ENCODE measurements around the gene MASTL.

MASTL gene

GRCh38 chr10:27155066-27155754 is at the start of gene MASTL:
Gene MASTL (plus strand): TSS chr10:27155352. CDS start chr10:27155427, 75 bp downstream.
- POLR2A ChIA-PET: interaction anchor here (0.7 to 1.1 kb wide), 3 partner anchors 17 to 55 kb away, joined by 5 read pairs; partner anchors contain the start of gene ANKRD26
- no peak for TF ChIP-seq NFRKB (IDR thresholded peaks at IDR 0.05)
- TF ChIP-seq L3MBTL2 (conservative IDR thresholded peaks at IDR 0.05): peak; percentile 64
- CTCF ChIA-PET: interaction anchor here (0.9 kb wide), 1 partner anchor 18 kb away, joined by 3 read pairs; no protein-coding TSS in a partner anchor
- DNase-seq (ENCODE audit: extremely low spot score): peak; percentile 77

- CTCF ChIA-PET: no interaction called here
- DNase-seq (ENCODE audit: extremely low spot score): no peak
- TF ChIP-seq ARNT (IDR thresholded peaks at IDR 0.05) (no peak), SP1 (IDR thresholded peaks at IDR 0.05) (no peak), ELF4 (IDR thresholded peaks at IDR 0.05) (no peak), BHLHE40 (IDR thresholded peaks at IDR 0.05; ENCODE audit: borderline replicate concordance) (no peak), FOXM1 (IDR thresholded peaks at IDR 0.05; ENCODE audit: borderline replicate concordance) (no peak), ZNF384 (IDR thresholded peaks at IDR 0.05) (no peak), NFRKB (IDR thresholded peaks at IDR 0.05) (no peak), CTBP1 (IDR thresholded peaks at IDR 0.05; ENCODE audit: borderline replicate concordance) (no peak), SUZ12 (IDR thresholded peaks at IDR 0.05) (no peak), LEF1 (IDR thresholded peaks at IDR 0.05; ENCODE audit: borderline replicate concordance) (no peak), FOXK2 (IDR thresholded peaks at IDR 0.05) (no peak), PKNOX1 (IDR thresholded peaks at IDR 0.05) (no peak), L3MBTL2 (conservative IDR thresholded peaks at IDR 0.05) (no peak), TARDBP (IDR thresholded peaks at IDR 0.05) (no peak), FOXA1 (IDR thresholded peaks at IDR 0.05) (no peak), HDGF (IDR thresholded peaks at IDR 0.05; ENCODE audit: borderline replicate concordance) (no peak)
- POLR2A ChIA-PET: no interaction called here
Measured at GRCh38 chr10:27108165-27108564, 47.0 kb upstream of the MASTL start.

GRCh38 chr10:27134371-27134770 is 20.8 kb upstream of the MASTL start:
- ChIA-PET CTCF (no interaction called here), POLR2A (no interaction called here)
- TF ChIP-seq L3MBTL2 (conservative IDR thresholded peaks at IDR 0.05): no peak
- no peak for TF ChIP-seq PKNOX1 (IDR thresholded peaks at IDR 0.05)
- TF ChIP-seq FOXM1 (IDR thresholded peaks at IDR 0.05; ENCODE audit: borderline replicate concordance): no peak
- TF ChIP-seq SUZ12 (IDR thresholded peaks at IDR 0.05): no peak
- TF ChIP-seq NFRKB (IDR thresholded peaks at IDR 0.05): no peak
- no peak for TF ChIP-seq CTBP1 (IDR thresholded peaks at IDR 0.05; ENCODE audit: borderline replicate concordance)
- TF ChIP-seq SP1 (IDR thresholded peaks at IDR 0.05): no peak
- no peak for TF ChIP-seq FOXK2 (IDR thresholded peaks at IDR 0.05)
- TF ChIP-seq ELF4 (IDR thresholded peaks at IDR 0.05): no peak
- no peak for TF ChIP-seq BHLHE40 (IDR thresholded peaks at IDR 0.05; ENCODE audit: borderline replicate concordance)
- no peak for TF ChIP-seq LEF1 (IDR thresholded peaks at IDR 0.05; ENCODE audit: borderline replicate concordance)
- TF ChIP-seq FOXA1 (IDR thresholded peaks at IDR 0.05): no peak
- DNase-seq (ENCODE audit: extremely low spot score): no peak

GRCh38 chr10:27138277-27138676 is 16.9 kb upstream of the MASTL start:
- ChIA-PET CTCF (no interaction called here), POLR2A (no interaction called here)
- DNase-seq (ENCODE audit: extremely low spot score): no peak
- TF ChIP-seq NFRKB (IDR thresholded peaks at IDR 0.05) (no peak), FOXM1 (IDR thresholded peaks at IDR 0.05; ENCODE audit: borderline replicate concordance) (no peak), HDGF (IDR thresholded peaks at IDR 0.05; ENCODE audit: borderline replicate concordance) (no peak), TARDBP (IDR thresholded peaks at IDR 0.05) (no peak), ELF4 (IDR thresholded peaks at IDR 0.05) (no peak), CTBP1 (IDR thresholded peaks at IDR 0.05; ENCODE audit: borderline replicate concordance) (no peak), SP1 (IDR thresholded peaks at IDR 0.05) (no peak), PKNOX1 (IDR thresholded peaks at IDR 0.05) (no peak), ARNT (IDR thresholded peaks at IDR 0.05) (no peak), LEF1 (IDR thresholded peaks at IDR 0.05; ENCODE audit: borderline replicate concordance) (no peak), ZNF384 (IDR thresholded peaks at IDR 0.05) (no peak), BHLHE40 (IDR thresholded peaks at IDR 0.05; ENCODE audit: borderline replicate concordance) (no peak)

- ChIA-PET POLR2A (interaction anchor here (2.6 kb wide), 1 partner anchor 10 kb away, joined by 12 read pairs; the partner anchor contains the start of gene YME1L1), CTCF (interaction anchor here (1.1 kb wide), 1 partner anchor 11 kb away, joined by 3 read pairs; the partner anchor contains the start of gene YME1L1)
- TF ChIP-seq L3MBTL2 (conservative IDR thresholded peaks at IDR 0.05) (no peak), ELF4 (IDR thresholded peaks at IDR 0.05) (no peak), SUZ12 (IDR thresholded peaks at IDR 0.05) (no peak), LEF1 (IDR thresholded peaks at IDR 0.05; ENCODE audit: borderline replicate concordance) (no peak), NFRKB (IDR thresholded peaks at IDR 0.05) (no peak), FOXA1 (IDR thresholded peaks at IDR 0.05) (no peak), TARDBP (IDR thresholded peaks at IDR 0.05) (no peak), ZNF384 (IDR thresholded peaks at IDR 0.05) (no peak), SP1 (IDR thresholded peaks at IDR 0.05) (no peak), HDGF (IDR thresholded peaks at IDR 0.05; ENCODE audit: borderline replicate concordance) (no peak), CTBP1 (IDR thresholded peaks at IDR 0.05; ENCODE audit: borderline replicate concordance) (no peak), ARNT (IDR thresholded peaks at IDR 0.05) (no peak), BHLHE40 (IDR thresholded peaks at IDR 0.05; ENCODE audit: borderline replicate concordance) (no peak), FOXM1 (IDR thresholded peaks at IDR 0.05; ENCODE audit: borderline replicate concordance) (no peak), FOXK2 (IDR thresholded peaks at IDR 0.05) (no peak)
- no peak for DNase-seq (ENCODE audit: extremely low spot score)
Measured at GRCh38 chr10:27143686-27144085, 11.5 kb upstream of the MASTL start.

GRCh38 chr10:27145937-27146336 is 9.2 kb upstream of the MASTL start:
- no peak for TF ChIP-seq FOXA1 (IDR thresholded peaks at IDR 0.05)
- TF ChIP-seq TARDBP (IDR thresholded peaks at IDR 0.05): no peak
- TF ChIP-seq L3MBTL2 (conservative IDR thresholded peaks at IDR 0.05): no peak
- TF ChIP-seq NFRKB (IDR thresholded peaks at IDR 0.05): no peak
- TF ChIP-seq ELF4 (IDR thresholded peaks at IDR 0.05): no peak
- no peak for TF ChIP-seq ZNF384 (IDR thresholded peaks at IDR 0.05)
- no peak for TF ChIP-seq FOXK2 (IDR thresholded peaks at IDR 0.05)
- no peak for TF ChIP-seq FOXM1 (IDR thresholded peaks at IDR 0.05; ENCODE audit: borderline replicate concordance)
- TF ChIP-seq HDGF (IDR thresholded peaks at IDR 0.05; ENCODE audit: borderline replicate concordance): no peak
- TF ChIP-seq CTBP1 (IDR thresholded peaks at IDR 0.05; ENCODE audit: borderline replicate concordance): no peak
- no peak for TF ChIP-seq ARNT (IDR thresholded peaks at IDR 0.05)
- ChIA-PET CTCF (no interaction called here), POLR2A (interaction anchor here (1.2 kb wide), 1 partner anchor 46 kb away, joined by 3 read pairs; the partner anchor contains the start of gene ANKRD26)
- DNase-seq (ENCODE audit: extremely low spot score): no peak

Measured in HEK293T (cell line).